Loucy (cell line): ENCODE results near the gene NTN1.
"Not testable (repeated sequence)": the region's sequence is repeated elsewhere in the genome, so short reads cannot be mapped to it uniquely, and the experiment has no call there.

Experiments used
- H2AFZ ChIP-seq: fragments of 200-600 bp; sonication (generic); 2 replicates; pipeline ENCODE4 v1.6.0; 2016; ENCODE audit warnings: antibody characterized with exemption, mild to moderate bottlenecking, low read length, moderate library complexity
- H3F3A ChIP-seq: fragments of 200-600 bp; 2 replicates; pipeline ENCODE4 v1.6.0; 2016; ENCODE audit warnings: antibody characterized with exemption, low read depth, mild to moderate bottlenecking
- H3K27me3 ChIP-seq: fragments of 200-600 bp; sonication (generic); 2 replicates; pipeline ENCODE4 v1.6.1; 2014; ENCODE audit warnings: low read length, mild to moderate bottlenecking; ENCODE audit not compliant: insufficient read depth, poor library complexity, severe bottlenecking
- H3K36me3 ChIP-seq: fragments of 200-600 bp; sonication (generic); 2 replicates; pipeline ENCODE4 v1.6.1; 2016; ENCODE audit warnings: low read length; ENCODE audit not compliant: insufficient read depth
- H3K4me1 ChIP-seq: fragments of 200-600 bp; sonication (generic); 2 replicates; pipeline ENCODE4 v1.5.1; 2014; ENCODE audit warnings: low read length, mild to moderate bottlenecking; ENCODE audit not compliant: insufficient read depth, poor library complexity, severe bottlenecking
- H3K4me2 ChIP-seq: fragments of 200-600 bp; sonication (generic); 2 replicates; pipeline ENCODE4 v1.6.0; 2014; ENCODE audit warnings: antibody characterized with exemption, low read length, low read depth, mild to moderate bottlenecking; ENCODE audit not compliant: poor library complexity, severe bottlenecking
- H3K4me3 ChIP-seq: fragments of 200-600 bp; sonication (generic); 2 replicates; pipeline ENCODE4 v1.5.1; 2014; ENCODE audit warnings: low read length, mild to moderate bottlenecking, mixed read lengths; ENCODE audit not compliant: poor library complexity, severe bottlenecking
- H3K79me2 ChIP-seq: fragments of 200-600 bp; sonication (generic); 2 replicates; pipeline ENCODE4 v1.6.1; 2014; ENCODE audit warnings: low read length; ENCODE audit not compliant: insufficient read depth
- H3K9ac ChIP-seq: fragments of 200-600 bp; sonication (generic); 2 replicates; pipeline ENCODE4 v1.6.0; 2014; ENCODE audit warnings: mild to moderate bottlenecking, low read depth, low read length, moderate library complexity; ENCODE audit not compliant: poor library complexity, severe bottlenecking
- H3K9me2 ChIP-seq: fragments of 200-600 bp; sonication (generic); replicated peaks from 2 replicates; pipeline ENCODE4 v1.6.1; 2016; ENCODE audit warnings: low read depth, low read length, mixed read lengths
- H3K9me3 ChIP-seq: fragments of 200-600 bp; sonication (generic); 2 replicates; pipeline ENCODE4 v1.6.1; 2014; ENCODE audit warnings: mild to moderate bottlenecking, antibody characterized with exemption, low read length, low read depth; ENCODE audit not compliant: insufficient read depth
- H4K20me1 ChIP-seq: fragments of 200-600 bp; sonication (generic); 2 replicates; pipeline ENCODE4 v1.6.0; 2014; ENCODE audit warnings: antibody characterized with exemption, low read length, mild to moderate bottlenecking; ENCODE audit not compliant: insufficient read depth, poor library complexity, severe bottlenecking
- CTCF ChIP-seq: fragments of 200-600 bp; sonication (generic); conservative IDR thresholded peaks from 2 replicates; pipeline ENCODE4 v1.5.1; 2014; ENCODE audit warnings: mild to moderate bottlenecking, antibody characterized with exemption, low read length
- EZH2phosphoT487 ChIP-seq: fragments of 200-600 bp; IDR thresholded peaks from 2 replicates; pipeline ENCODE4 v1.6.1; 2018; ENCODE audit warnings: antibody characterized with exemption, mild to moderate bottlenecking, moderate library complexity, borderline replicate concordance

Gene NTN1

GRCh38 chr17:8986295-8986694 is 35.0 kb upstream of the NTN1 start:
- Histone ChIP-seq H3K27me3 (no peaks in the 10 kb centered on the region), H3K36me3 (no peaks in the 10 kb centered on the region), H3K4me3 (no peak overlapping the region), H3K9ac (no peak overlapping the region), H3K9me2 (no peaks in the 10 kb centered on the region), H3K9me3 (peaks cover 5% of the 10 kb centered on the region), H4K20me1 (no peaks in the 10 kb centered on the region), H3F3A (no peaks in the 10 kb centered on the region), H3K79me2 (no peaks in the 10 kb centered on the region), H2AFZ (no peak overlapping the region), H3K4me1 (peaks cover 8% of the 10 kb centered on the region), H3K4me2 (no peak overlapping the region)
- no peak for TF ChIP-seq EZH2phosphoT487
- TF ChIP-seq CTCF = peak; percentile 60

- not testable (repeated sequence) for H3K79me2 ChIP-seq, H3K4me3 ChIP-seq, H3K4me2 ChIP-seq, H4K20me1 ChIP-seq, H3K27me3 ChIP-seq, H2AFZ ChIP-seq, H3K9me2 ChIP-seq, H3K36me3 ChIP-seq, H3F3A ChIP-seq, H3K9ac ChIP-seq, H3K9me3 ChIP-seq
- H3K4me1 ChIP-seq = peaks cover 14% of the 10 kb centered on the region
Measured at GRCh38 chr17:8988263-8988935, 32.9 kb upstream of the NTN1 start.

- no peaks in the 10 kb centered on the region for H3K27me3 ChIP-seq
- no peaks in the 10 kb centered on the region for H3K36me3 ChIP-seq
- no peaks in the 10 kb centered on the region for H4K20me1 ChIP-seq
- H3K9me3 ChIP-seq = no peaks in the 10 kb centered on the region; the same call in 1 of the 2 replicates
- no peaks in the 10 kb centered on the region for H3F3A ChIP-seq
- H3K79me2 ChIP-seq = no peaks in the 10 kb centered on the region
- TF ChIP-seq EZH2phosphoT487 (no peak), CTCF (peak; percentile 94)
- peaks cover 6% of the 10 kb centered on the region for H3K4me1 ChIP-seq
- H3K9me2 ChIP-seq = no peaks in the 10 kb centered on the region
- H2AFZ ChIP-seq = peak overlapping the region; percentile 85
- H3K9ac ChIP-seq = no peak overlapping the region
- H3K4me2 ChIP-seq = peak overlapping the region; percentile 16
- H3K4me3 ChIP-seq = no peak overlapping the region
Measured at GRCh38 chr17:8991514-8992285, 29.6 kb upstream of the NTN1 start.
